WERI-Rb-1 (cell line): ENCODE data around the gene ARHGEF10L.
A peak's percentile ranks its signal among the peaks of the same experiment; 100 is the strongest.

Experiments used
- DNase-seq: peaks from one replicate; pipeline ENCODE4 v3.0.0-alpha.2; 2020
- H3K27ac ChIP-seq: fragments of 250-450 bp; sonication (Bioruptor Pico); 2 replicates; pipeline ENCODE4 v1.5.1; 2020; ENCODE audit warnings: mild to moderate bottlenecking, moderate library complexity
- H3K27me3 ChIP-seq: fragments of 250-450 bp; sonication (Bioruptor Pico); 2 replicates; pipeline ENCODE4 v1.5.1; 2021; ENCODE audit warnings: mild to moderate bottlenecking, low read depth, moderate library complexity; ENCODE audit not compliant: insufficient read depth, severe bottlenecking
- H3K36me3 ChIP-seq: fragments of 250-450 bp; sonication (Bioruptor Pico); 2 replicates; pipeline ENCODE4 v1.5.1; 2020; ENCODE audit warnings: mild to moderate bottlenecking, moderate library complexity
- H3K4me3 ChIP-seq: 2 replicates; pipeline ENCODE4 v1.5.1; 2011; ENCODE audit warnings: low read depth, mild to moderate bottlenecking, control low read depth, low read length
- H3K9me3 ChIP-seq: fragments of 250-450 bp; sonication (Bioruptor Pico); 2 replicates; pipeline ENCODE4 v1.5.1; 2021; ENCODE audit warnings: mild to moderate bottlenecking, moderate library complexity; ENCODE audit not compliant: severe bottlenecking
- TF ChIP-seq, protein P1 (sequence below): IDR thresholded peaks from 2 replicates; pipeline ENCODE4 v1.5.1; 2011; ENCODE audit warnings: low read depth, mild to moderate bottlenecking, control low read depth, inconsistent platforms, low read length

The ARHGEF10L gene

DNA sequence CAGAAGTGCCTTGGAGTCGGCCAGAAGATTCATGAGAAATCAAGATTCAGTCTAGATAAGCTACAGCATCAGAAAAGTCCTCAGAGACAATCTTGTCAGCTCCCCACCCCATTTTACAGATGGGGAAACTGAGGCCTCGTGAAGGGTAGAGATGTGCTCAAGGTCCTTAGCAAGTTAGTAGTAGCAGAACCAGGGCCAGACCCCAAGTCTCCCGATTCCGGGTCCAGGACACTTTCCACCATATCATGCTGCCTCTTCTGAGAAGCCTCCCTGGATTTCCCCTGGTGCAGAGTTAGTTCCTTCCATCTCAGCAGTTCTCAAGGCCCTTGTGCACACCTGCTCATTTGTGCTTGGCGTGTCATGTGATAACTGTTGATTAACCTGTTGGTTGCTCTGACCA is 124.1 kb downstream of the ARHGEF10L start:
- TF ChIP-seq, protein P1, sequence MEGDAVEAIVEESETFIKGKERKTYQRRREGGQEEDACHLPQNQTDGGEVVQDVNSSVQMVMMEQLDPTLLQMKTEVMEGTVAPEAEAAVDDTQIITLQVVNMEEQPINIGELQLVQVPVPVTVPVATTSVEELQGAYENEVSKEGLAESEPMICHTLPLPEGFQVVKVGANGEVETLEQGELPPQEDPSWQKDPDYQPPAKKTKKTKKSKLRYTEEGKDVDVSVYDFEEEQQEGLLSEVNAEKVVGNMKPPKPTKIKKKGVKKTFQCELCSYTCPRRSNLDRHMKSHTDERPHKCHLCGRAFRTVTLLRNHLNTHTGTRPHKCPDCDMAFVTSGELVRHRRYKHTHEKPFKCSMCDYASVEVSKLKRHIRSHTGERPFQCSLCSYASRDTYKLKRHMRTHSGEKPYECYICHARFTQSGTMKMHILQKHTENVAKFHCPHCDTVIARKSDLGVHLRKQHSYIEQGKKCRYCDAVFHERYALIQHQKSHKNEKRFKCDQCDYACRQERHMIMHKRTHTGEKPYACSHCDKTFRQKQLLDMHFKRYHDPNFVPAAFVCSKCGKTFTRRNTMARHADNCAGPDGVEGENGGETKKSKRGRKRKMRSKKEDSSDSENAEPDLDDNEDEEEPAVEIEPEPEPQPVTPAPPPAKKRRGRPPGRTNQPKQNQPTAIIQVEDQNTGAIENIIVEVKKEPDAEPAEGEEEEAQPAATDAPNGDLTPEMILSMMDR = no peak
- no peaks in the 10 kb centered on the region for H3K9me3 ChIP-seq
- no peak for DNase-seq
- peaks cover 21% of the 10 kb centered on the region for H3K36me3 ChIP-seq
- H3K27ac ChIP-seq = no peak overlapping the region
- no peak overlapping the region for H3K4me3 ChIP-seq
- no peaks in the 10 kb centered on the region for H3K27me3 ChIP-seq

DNA sequence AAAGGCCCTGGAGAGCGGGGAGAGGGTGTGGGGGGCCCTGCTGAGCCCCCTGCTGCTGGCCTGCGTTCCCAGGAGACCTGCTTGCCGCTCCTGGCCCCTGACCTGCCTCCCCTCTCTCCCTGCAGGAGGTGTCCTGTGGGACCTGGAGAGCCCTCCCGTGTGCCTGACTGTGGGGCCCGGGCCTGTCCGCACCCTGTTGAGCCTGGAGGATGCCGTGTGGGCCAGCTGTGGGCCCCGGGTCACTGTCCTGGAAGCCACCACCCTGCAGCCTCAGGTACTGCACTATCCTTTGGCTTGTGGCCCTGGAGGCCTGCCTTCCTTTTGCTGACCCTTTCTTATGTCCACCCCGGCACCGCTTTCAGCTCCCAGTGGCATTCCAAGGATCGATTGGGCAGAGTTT is 124.8 kb downstream of the ARHGEF10L start:
- no peak for DNase-seq
- Histone ChIP-seq H3K27me3 (no peaks in the 10 kb centered on the region), H3K36me3 (peaks cover 18% of the 10 kb centered on the region), H3K4me3 (no peak overlapping the region), H3K27ac (no peak overlapping the region), H3K9me3 (no peaks in the 10 kb centered on the region)
- TF ChIP-seq, protein P1 = peak; percentile 28; the same call in 1 of the 2 replicates

DNA sequence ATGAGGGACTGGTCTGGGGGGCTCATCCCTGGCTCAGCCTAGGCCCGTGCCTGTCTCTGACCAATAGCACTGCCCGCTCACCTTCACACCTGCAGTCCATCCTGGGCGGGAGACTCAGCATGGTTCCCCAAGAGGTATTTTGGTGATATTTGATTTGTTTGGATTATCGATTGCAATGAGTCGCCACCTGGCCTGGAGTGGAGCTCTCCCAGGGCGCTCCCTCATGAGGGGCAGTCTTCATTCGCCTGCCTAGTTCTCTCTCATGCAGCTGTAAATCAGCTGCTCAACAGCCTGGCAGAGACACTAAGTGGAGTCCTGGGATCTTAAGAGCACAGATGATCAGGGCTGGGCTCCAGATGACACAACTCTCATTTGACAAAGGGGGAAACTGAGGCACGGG is 125.6 kb downstream of the ARHGEF10L start:
- TF ChIP-seq, protein P1 = no peak
- no peak overlapping the region for H3K27ac ChIP-seq
- no peaks in the 10 kb centered on the region for H3K9me3 ChIP-seq
- peaks cover 15% of the 10 kb centered on the region for H3K36me3 ChIP-seq
- H3K4me3 ChIP-seq = no peak overlapping the region
- H3K27me3 ChIP-seq = no peaks in the 10 kb centered on the region
- no peak for DNase-seq

DNA sequence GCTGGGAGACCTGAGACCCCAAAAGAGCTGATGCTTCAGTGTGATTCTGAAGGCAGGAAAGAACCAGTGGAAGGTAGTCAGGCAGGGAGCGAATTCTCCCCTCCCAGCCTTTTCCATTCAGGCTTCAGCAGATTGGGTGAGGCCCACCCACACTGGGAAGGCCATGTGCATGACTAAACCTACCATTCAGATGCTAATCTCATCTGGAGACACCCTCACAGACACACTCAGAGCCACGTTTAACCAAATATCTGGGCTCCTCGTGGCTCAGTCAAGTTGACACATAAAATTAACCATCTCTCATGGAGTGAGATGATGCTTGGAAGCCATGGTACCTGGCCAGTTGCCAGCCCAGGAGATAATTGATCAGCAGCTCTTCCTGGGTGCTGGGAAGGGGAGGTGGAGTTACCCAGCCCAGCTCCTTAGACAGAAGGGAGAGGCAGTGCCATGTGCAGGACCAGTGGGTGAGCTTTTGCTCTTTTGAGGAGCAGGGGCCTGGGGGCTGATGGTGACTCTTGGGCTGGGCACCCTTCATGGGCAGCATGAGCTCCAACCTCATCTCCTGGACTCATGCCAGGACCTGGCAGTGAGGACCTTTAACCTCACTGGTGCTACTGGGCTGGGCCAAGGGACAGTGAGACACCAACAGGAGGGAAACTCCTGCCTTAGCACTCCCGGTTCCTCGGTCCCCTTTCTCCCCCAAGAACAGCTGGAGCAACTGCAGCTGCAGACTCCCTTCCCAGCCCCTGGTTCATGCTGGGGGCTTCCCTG is 126.6 kb downstream of the ARHGEF10L start:
- no peak overlapping the region for H3K27ac ChIP-seq
- H3K36me3 ChIP-seq = peaks cover 20% of the 10 kb centered on the region
- no peak overlapping the region for H3K4me3 ChIP-seq
- H3K27me3 ChIP-seq = no peaks in the 10 kb centered on the region
- TF ChIP-seq, protein P1 = no peak
- no peaks in the 10 kb centered on the region for H3K9me3 ChIP-seq
- no peak for DNase-seq

DNA sequence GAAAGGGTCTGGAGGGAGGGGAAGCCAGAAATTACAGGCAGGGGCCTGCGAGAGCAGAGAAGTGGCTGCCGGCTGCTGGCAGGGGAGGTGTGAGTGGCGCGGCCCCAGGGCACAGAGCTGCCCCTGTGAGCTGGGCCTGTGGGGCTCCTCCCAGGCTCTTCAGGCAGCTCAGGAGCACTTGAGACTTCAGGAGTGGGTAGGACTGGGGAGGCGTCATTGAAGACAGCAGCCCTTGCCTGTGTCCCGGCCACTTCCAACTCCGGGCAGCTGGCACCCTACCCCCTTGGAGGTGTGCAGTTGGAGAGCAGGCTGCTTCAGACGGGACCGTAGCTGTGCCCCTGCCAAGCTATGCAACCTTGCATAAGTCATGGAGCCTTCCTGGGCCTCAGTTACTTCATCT is 128.1 kb downstream of the ARHGEF10L start:
- Histone ChIP-seq H3K27ac (no peak overlapping the region), H3K27me3 (no peaks in the 10 kb centered on the region), H3K36me3 (peaks cover 20% of the 10 kb centered on the region), H3K9me3 (no peaks in the 10 kb centered on the region), H3K4me3 (no peak overlapping the region)
- DNase-seq = no peak
- TF ChIP-seq, protein P1 = no peak

DNA sequence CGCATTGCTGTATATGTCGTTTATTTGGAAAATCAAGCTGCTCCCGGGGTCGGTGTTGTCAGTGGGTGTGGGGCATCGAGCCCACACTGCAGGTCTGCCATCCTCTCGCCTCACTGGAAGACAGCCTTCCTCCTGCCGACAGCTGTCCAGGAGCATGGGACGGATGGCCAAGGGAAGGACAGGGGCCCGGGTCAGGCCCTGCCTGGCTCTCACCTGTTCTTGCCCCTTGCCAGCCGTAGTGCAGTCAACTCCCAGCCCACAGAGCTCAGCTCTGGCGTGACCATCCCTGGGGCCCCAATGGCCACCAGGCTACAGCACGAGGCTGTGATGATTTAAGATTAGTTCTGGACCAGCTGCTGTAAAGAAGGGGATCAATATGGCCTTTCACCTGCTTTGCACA is 128.7 kb downstream of the ARHGEF10L start:
- TF ChIP-seq, protein P1 = no peak
- no peaks in the 10 kb centered on the region for H3K9me3 ChIP-seq
- H3K27ac ChIP-seq = peak overlapping the region; percentile 2; the same call in 1 of the 2 replicates
- no peak overlapping the region for H3K4me3 ChIP-seq
- H3K36me3 ChIP-seq = peaks cover 20% of the 10 kb centered on the region
- H3K27me3 ChIP-seq = no peaks in the 10 kb centered on the region
- no peak for DNase-seq
